ENCODE results near the gene SNX24. TPM values are rescaled to one million over a fixed set of nuclear protein-coding genes. Genes with fewer than 3 reads are reported as not detected.

The SNX24 gene
- total RNA-seq, 1 donor from 2014 or later, result 8.5 TPM

- no peak overlapping the region for H3K4me3 Mint-ChIP-seq
- ChIA-PET CTCF (no interaction called here), POLR2A (no interaction called here)
- no peaks in the 10 kb centered on the region for H3K36me3 Mint-ChIP-seq (ENCODE audit: low read depth)
- H3K27ac Mint-ChIP-seq, result no peak overlapping the region
- no peaks in the 10 kb centered on the region for H3K9me3 Mint-ChIP-seq
- intact Hi-C loops (cut with micrococcal nuclease), result no loop called here
- H3K27me3 Mint-ChIP-seq, result no peaks in the 10 kb centered on the region
- no peaks in the 10 kb centered on the region for H3K4me1 Mint-ChIP-seq
- TF ChIP-seq CTCF (IDR thresholded peaks at IDR 0.05), result no peak
- ATAC-seq (ENCODE audit: low read depth) (no peak), DNase-seq (no peak)
These were observed 92.5 kb downstream of the SNX24 start for GRCh38 chr5:122937914-122938313.

- CTCF ChIA-PET, result no interaction called here
- H3K9me3 Mint-ChIP-seq, result no peaks in the 10 kb centered on the region
- intact Hi-C loops (cut with micrococcal nuclease), result no loop called here
- TF ChIP-seq CTCF (IDR thresholded peaks at IDR 0.05), result no peak
- POLR2A ChIA-PET, result no interaction called here
- ATAC-seq (ENCODE audit: low read depth) (no peak), DNase-seq (no peak)
- no peak overlapping the region for H3K27ac Mint-ChIP-seq
- H3K27me3 Mint-ChIP-seq, result no peaks in the 10 kb centered on the region
- peaks cover 1% of the 10 kb centered on the region for H3K4me1 Mint-ChIP-seq
- H3K4me3 Mint-ChIP-seq, result no peak overlapping the region
- H3K36me3 Mint-ChIP-seq (ENCODE audit: low read depth), result no peaks in the 10 kb centered on the region
These were observed 95.5 kb downstream of the SNX24 start for GRCh38 chr5:122940890-122941289.

GRCh38 chr5:122941737-122942136, 96.3 kb downstream of the SNX24 start:
- no peak overlapping the region for H3K27ac Mint-ChIP-seq
- ChIA-PET POLR2A (no interaction called here), CTCF (interaction anchor here (0.9 kb wide), 1 partner anchor 9 kb away, joined by 3 read pairs; no protein-coding TSS in a partner anchor)
- no peaks in the 10 kb centered on the region for H3K9me3 Mint-ChIP-seq
- intact Hi-C loops (cut with micrococcal nuclease), result no loop called here
- H3K27me3 Mint-ChIP-seq, result no peaks in the 10 kb centered on the region
- H3K4me1 Mint-ChIP-seq, result peaks cover 9% of the 10 kb centered on the region
- no peak for DNase-seq
- H3K4me3 Mint-ChIP-seq, result no peak overlapping the region
- TF ChIP-seq CTCF (IDR thresholded peaks at IDR 0.05), result no peak
- no peaks in the 10 kb centered on the region for H3K36me3 Mint-ChIP-seq (ENCODE audit: low read depth)
- ATAC-seq (ENCODE audit: low read depth), result no peak

GRCh38 chr5:122942164-122942914, 96.9 kb downstream of the SNX24 start:
- H3K27ac Mint-ChIP-seq, result no peak overlapping the region
- ATAC-seq (ENCODE audit: low read depth), result no peak
- H3K27me3 Mint-ChIP-seq, result no peaks in the 10 kb centered on the region
- H3K4me3 Mint-ChIP-seq, result no peak overlapping the region
- intact Hi-C loops (cut with micrococcal nuclease), result no loop called here
- H3K9me3 Mint-ChIP-seq, result no peaks in the 10 kb centered on the region
- ChIA-PET POLR2A (no interaction called here), CTCF (interaction anchor here (0.9 kb wide), 1 partner anchor 10 kb away, joined by 3 read pairs; no protein-coding TSS in a partner anchor)
- peaks cover 12% of the 10 kb centered on the region for H3K4me1 Mint-ChIP-seq
- no peak for DNase-seq
- no peak for TF ChIP-seq CTCF (IDR thresholded peaks at IDR 0.05)
- H3K36me3 Mint-ChIP-seq (ENCODE audit: low read depth), result no peaks in the 10 kb centered on the region

- ATAC-seq (ENCODE audit: low read depth), result no peak
- Mint-ChIP-seq H3K36me3 (ENCODE audit: low read depth) (no peaks in the 10 kb centered on the region), H3K4me1 (peaks cover 18% of the 10 kb centered on the region), H3K9me3 (no peaks in the 10 kb centered on the region), H3K4me3 (no peak overlapping the region), H3K27ac (no peak overlapping the region), H3K27me3 (no peaks in the 10 kb centered on the region)
- ChIA-PET POLR2A (no interaction called here), CTCF (no interaction called here)
- DNase-seq, result no peak
- intact Hi-C loops (cut with micrococcal nuclease), result no loop called here
- TF ChIP-seq CTCF (IDR thresholded peaks at IDR 0.05), result no peak
These were observed 97.8 kb downstream of the SNX24 start for GRCh38 chr5:122943050-122943698.

All from activated B cell treated with CpG ODN at 0.5 μM for 24 hours (primary cell).